Omental fat pad (tissue), 4 donors: ENCODE results near the gene PLA2G4A. TPM values are rescaled to one million over a fixed set of nuclear protein-coding genes. Genes with fewer than 3 reads are reported as not detected.
A peak's percentile ranks its signal among the peaks of the same experiment; 100 is the strongest.

Experiments
- ATAC-seq: fragments of 150-250 bp; one replicate; pipeline ENCODE4 v1.9.1; 2016; ENCODE audit warnings: mild to moderate bottlenecking, moderate library complexity; ENCODE audit not compliant: low FRiP score
- DNase-seq: peaks from one replicate; pipeline ENCODE4 v3.0.0-alpha.2; 2019; ENCODE audit warnings: low spot score
- total RNA-seq, 4 donors: library from RNA; depleted of rRNA; stranded (reverse); fragments of >200 nt; gene quantifications; one replicate each; pipeline ENCODE4 v1.1.0, GENCODE V29; 2016
- TF ChIP-seq, protein P1 (sequence below), 3 donors: fragments of 450-650 bp; IDR thresholded peaks; one replicate each; pipeline ENCODE4 v1.5.1; 2016 to 2017; ENCODE audit warnings: antibody characterized with exemption in 3 of 3, mild to moderate bottlenecking in 3 of 3, moderate library complexity in 2 of 3

The PLA2G4A gene
- total RNA-seq, 4 donors from 2014 or later, result 8.8 to 26.8 (median 12.4) TPM

DNA sequence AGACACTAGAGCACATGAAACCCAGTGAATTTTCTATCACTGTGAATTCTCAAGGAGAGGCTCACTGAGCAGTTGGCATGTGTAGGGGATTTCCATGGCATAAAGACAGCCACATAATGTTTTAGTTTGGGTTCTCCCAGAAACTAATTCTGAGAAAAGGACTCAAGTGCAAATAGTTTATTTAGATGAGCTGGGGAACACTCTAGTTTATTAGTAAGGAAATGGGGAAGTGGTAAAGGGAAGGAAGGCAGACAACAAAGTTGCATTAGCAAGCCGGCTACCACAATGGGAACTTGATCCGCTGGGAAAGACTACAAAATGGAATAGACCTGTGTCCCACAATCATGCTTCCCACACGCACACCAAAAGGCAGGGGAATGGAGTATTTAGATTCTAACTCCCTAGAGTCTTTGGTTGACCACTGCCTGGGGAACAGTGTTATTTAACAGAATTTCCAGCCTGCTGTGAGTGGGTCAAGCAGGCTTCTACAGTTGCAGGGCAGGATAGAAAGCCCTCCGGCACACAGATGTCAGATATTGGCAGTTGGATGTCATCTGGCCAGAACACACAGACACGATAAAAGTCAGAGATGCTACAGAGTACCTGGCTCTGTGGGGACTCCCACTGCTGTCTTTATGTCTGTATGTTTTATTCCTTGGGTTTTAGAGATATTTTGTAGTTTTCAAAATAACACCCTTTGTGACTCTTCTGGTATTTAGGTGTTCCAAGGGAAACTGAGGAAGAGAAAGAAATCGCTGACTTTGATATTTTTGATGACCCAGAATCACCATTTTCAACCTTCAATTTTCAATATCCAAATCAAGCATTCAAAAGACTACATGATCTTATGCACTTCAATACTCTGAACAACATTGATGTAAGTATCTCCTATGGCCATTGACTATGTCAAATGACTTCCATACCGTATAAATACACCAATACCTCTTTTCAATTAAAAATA is 150.1 kb downstream of the PLA2G4A start:
- TF ChIP-seq, protein P1, sequence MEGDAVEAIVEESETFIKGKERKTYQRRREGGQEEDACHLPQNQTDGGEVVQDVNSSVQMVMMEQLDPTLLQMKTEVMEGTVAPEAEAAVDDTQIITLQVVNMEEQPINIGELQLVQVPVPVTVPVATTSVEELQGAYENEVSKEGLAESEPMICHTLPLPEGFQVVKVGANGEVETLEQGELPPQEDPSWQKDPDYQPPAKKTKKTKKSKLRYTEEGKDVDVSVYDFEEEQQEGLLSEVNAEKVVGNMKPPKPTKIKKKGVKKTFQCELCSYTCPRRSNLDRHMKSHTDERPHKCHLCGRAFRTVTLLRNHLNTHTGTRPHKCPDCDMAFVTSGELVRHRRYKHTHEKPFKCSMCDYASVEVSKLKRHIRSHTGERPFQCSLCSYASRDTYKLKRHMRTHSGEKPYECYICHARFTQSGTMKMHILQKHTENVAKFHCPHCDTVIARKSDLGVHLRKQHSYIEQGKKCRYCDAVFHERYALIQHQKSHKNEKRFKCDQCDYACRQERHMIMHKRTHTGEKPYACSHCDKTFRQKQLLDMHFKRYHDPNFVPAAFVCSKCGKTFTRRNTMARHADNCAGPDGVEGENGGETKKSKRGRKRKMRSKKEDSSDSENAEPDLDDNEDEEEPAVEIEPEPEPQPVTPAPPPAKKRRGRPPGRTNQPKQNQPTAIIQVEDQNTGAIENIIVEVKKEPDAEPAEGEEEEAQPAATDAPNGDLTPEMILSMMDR (IDR thresholded peaks at IDR 0.05), result no peak
- DNase-seq, result no peak
- no peak for ATAC-seq

DNA sequence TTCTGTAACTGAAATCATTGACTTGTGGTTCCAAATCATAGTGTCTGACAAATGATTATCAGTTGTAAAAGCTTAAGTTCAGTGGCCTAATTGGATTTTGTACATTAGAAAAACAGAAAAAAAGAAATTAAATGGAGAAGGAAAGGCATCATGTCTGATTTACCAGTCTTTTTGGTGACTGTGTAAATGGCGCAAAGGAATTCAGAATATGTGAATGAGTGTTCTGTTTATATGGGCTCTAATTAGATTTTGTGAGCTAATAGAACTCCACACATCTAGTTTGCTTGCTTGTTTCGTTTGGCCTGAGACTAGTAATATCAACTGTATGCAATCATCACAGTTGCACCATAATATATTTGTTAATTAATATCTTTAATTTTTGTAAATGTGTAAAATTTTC is 151.7 kb downstream of the PLA2G4A start:
- TF ChIP-seq, protein P1 (IDR thresholded peaks at IDR 0.05), result no peak
- no peak for DNase-seq
- no peak for ATAC-seq

GRCh38 chr1:186982116-186982515 is 153.4 kb downstream of the PLA2G4A start:
- no peak for ATAC-seq
- DNase-seq, result no peak
- TF ChIP-seq, protein P1 (IDR thresholded peaks at IDR 0.05), result no peak

DNA sequence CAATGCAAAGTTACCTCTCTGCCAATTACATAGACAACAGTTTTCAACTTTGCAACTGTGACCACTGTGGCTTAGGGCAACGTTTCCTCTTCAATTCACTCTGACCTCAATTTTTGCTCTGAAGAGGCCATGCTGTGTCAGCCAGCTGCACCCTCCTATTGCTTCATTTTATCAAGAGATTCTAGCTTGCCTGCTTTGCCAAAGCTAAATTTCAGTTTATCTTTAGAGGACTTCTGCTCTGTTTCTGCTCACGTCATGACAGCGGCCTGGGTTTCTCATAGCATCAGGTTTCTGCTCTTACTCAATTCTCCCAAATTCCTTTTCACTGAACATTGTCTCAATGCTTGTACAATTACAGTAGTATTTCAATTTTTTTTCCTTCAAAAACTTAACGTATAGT is 154.6 kb downstream of the PLA2G4A start:
- ATAC-seq (peak; percentile 90), DNase-seq (no peak)
- TF ChIP-seq, protein P1 (IDR thresholded peaks at IDR 0.05), result no peak

DNA sequence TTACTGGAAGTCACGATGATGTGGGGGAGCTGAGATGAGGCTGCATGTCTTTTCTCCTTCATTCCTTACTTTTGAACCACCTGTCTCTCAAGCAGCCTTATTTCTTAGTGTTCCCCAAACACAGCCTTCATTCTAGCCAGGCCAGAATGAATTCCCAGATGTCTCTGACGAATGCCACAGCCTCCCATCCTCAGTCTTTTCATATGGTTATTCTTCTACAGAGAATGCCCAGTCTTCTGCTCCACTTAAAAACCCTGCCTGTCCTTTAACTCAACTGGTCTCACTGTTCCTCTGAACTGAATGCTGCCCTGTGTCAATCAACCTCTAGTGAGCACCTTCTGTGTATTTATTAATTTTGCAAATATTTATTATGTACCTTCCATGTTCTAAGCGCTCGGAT is 156.2 kb downstream of the PLA2G4A start:
- TF ChIP-seq, protein P1 (IDR thresholded peaks at IDR 0.05), result no peak
- ATAC-seq, result no peak
- no peak for DNase-seq

DNA sequence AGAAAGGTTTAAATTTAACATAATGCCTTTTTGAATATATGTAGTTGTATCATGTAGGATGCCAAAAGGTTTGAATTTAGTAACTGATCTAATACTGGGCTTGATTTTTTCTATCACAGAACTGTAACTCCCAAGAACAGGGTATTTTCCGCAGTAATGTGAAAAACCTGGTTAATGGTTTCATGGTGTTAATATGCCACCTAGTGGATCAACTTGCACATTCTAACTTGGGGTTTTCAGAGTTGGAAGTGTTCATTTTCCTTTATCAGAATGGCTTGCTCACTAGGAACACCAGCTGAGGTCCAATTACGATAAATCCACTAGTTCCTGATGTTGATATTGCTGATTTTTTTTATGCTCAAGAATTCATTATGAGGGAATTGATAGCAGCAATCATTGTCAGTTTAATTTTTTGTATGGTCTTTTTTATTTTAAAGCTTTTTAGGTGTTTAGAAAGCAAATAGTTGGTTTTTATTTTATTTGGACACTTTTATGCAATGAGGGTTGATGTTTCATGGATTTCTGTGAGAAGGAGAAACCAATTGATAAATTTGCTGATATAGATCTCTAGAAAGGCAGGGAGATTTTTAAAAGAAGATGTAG is 157.2 kb downstream of the PLA2G4A start:
- ATAC-seq (peak; percentile 53), DNase-seq (no peak)
- TF ChIP-seq, protein P1 (IDR thresholded peaks at IDR 0.05), result peak in 1 of 3 donors; percentile 33
